HL-60 (cell line): ENCODE measurements around the gene MMRN1.

Experiments
- CTCF ChIP-seq: IDR thresholded peaks from one replicate; pipeline ENCODE4 v1.5.1; 2011; ENCODE audit warnings: low read length, control low read depth, inconsistent platforms; ENCODE audit not compliant: insufficient read depth
- GABPA ChIP-seq: IDR thresholded peaks from 2 replicates; pipeline ENCODE4 v1.6.1; 2012; ENCODE audit warnings: low read depth
- POLR2AphosphoS5 ChIP-seq: IDR thresholded peaks from 2 replicates; pipeline ENCODE4 v1.6.1; 2012; ENCODE audit warnings: low read depth
- SPI1 ChIP-seq: IDR thresholded peaks from 2 replicates; pipeline ENCODE4 v1.6.1; 2012; ENCODE audit warnings: low read depth, mild to moderate bottlenecking, borderline replicate concordance
- TF ChIP-seq, protein P1 (sequence below): IDR thresholded peaks from 2 replicates; pipeline ENCODE4 v1.6.1; 2012; ENCODE audit warnings: low read depth; ENCODE audit not compliant: insufficient replicate concordance

DNA sequence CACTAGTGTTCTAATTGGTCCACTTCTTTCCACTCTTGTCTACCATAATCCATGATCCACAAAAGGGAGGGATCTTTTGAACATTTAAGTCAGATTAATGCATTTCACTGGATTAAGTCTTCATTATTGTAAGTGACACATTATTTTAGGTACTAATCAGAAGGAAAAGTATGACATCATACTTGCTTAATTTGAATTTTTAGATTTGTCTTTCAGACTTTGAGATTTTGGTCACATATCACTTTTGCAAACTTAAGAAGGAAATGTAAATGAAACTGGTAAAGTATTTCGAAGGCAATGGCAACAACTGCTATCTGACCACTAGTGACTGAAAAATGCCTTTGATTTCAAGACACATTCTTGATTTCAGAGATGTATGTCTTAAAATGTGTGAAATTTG lies 5.2 kb downstream of the MMRN1 start:
- TF ChIP-seq POLR2AphosphoS5 (no peak), CTCF (no peak), SPI1 (no peak), GABPA (no peak)
- TF ChIP-seq, protein P1, sequence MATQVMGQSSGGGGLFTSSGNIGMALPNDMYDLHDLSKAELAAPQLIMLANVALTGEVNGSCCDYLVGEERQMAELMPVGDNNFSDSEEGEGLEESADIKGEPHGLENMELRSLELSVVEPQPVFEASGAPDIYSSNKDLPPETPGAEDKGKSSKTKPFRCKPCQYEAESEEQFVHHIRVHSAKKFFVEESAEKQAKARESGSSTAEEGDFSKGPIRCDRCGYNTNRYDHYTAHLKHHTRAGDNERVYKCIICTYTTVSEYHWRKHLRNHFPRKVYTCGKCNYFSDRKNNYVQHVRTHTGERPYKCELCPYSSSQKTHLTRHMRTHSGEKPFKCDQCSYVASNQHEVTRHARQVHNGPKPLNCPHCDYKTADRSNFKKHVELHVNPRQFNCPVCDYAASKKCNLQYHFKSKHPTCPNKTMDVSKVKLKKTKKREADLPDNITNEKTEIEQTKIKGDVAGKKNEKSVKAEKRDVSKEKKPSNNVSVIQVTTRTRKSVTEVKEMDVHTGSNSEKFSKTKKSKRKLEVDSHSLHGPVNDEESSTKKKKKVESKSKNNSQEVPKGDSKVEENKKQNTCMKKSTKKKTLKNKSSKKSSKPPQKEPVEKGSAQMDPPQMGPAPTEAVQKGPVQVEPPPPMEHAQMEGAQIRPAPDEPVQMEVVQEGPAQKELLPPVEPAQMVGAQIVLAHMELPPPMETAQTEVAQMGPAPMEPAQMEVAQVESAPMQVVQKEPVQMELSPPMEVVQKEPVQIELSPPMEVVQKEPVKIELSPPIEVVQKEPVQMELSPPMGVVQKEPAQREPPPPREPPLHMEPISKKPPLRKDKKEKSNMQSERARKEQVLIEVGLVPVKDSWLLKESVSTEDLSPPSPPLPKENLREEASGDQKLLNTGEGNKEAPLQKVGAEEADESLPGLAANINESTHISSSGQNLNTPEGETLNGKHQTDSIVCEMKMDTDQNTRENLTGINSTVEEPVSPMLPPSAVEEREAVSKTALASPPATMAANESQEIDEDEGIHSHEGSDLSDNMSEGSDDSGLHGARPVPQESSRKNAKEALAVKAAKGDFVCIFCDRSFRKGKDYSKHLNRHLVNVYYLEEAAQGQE, result no peak
